Type B pancreatic cell (in vitro differentiated cells): ENCODE results near the gene CFAP251. TPM values are rescaled to one million over a fixed set of nuclear protein-coding genes. Genes with fewer than 3 reads are reported as not detected.

ENCODE experiments used
- DNase-seq: peaks from one replicate; pipeline ENCODE4 v3.0.0; 2021; ENCODE audit warnings: mixed read lengths; ENCODE audit not compliant: unreplicated experiment; ENCODE audit errors: extremely low spot score
- H3K27ac Mint-ChIP-seq: 2 replicates; pipeline ENCODE4 v1.8.0; 2021; ENCODE audit warnings: mild to moderate bottlenecking, mixed read lengths
- H3K27me3 Mint-ChIP-seq: 2 replicates; pipeline ENCODE4 v1.8.0; 2021; ENCODE audit warnings: mixed read lengths
- H3K36me3 Mint-ChIP-seq: 2 replicates; pipeline ENCODE4 v1.8.0; 2021; ENCODE audit warnings: mixed read lengths
- H3K4me1 Mint-ChIP-seq: one replicate; pipeline ENCODE4 v1.8.0; 2021; ENCODE audit warnings: mixed read lengths; ENCODE audit not compliant: unreplicated experiment
- H3K4me3 Mint-ChIP-seq: 2 replicates; pipeline ENCODE4 v1.8.0; 2021; ENCODE audit warnings: mild to moderate bottlenecking, mixed read lengths
- H3K9me3 Mint-ChIP-seq: 2 replicates; pipeline ENCODE4 v1.8.0; 2021; ENCODE audit warnings: mixed read lengths
- total RNA-seq: library from RNA; stranded (reverse); gene quantifications from 2 replicates; pipeline ENCODE4 v1.2.1, GENCODE V29; 2021; ENCODE audit warnings: low replicate concordance
- TF ChIP-seq, protein P1 (sequence below): fragments of 200-600 bp; sonication (generic); conservative IDR thresholded peaks from 2 replicates; pipeline ENCODE4 v1.5.0; 2021; ENCODE audit warnings: antibody characterized with exemption, mild to moderate bottlenecking

Gene CFAP251
- total RNA-seq, 1 donor from 2014 or later: 3.3 TPM

- H3K36me3 Mint-ChIP-seq: peaks cover 3% of the 10 kb centered on the region
- DNase-seq: no peak
- H3K27me3 Mint-ChIP-seq: peaks cover 3% of the 10 kb centered on the region
- H3K27ac Mint-ChIP-seq: no peak overlapping the region
- TF ChIP-seq, protein P1, sequence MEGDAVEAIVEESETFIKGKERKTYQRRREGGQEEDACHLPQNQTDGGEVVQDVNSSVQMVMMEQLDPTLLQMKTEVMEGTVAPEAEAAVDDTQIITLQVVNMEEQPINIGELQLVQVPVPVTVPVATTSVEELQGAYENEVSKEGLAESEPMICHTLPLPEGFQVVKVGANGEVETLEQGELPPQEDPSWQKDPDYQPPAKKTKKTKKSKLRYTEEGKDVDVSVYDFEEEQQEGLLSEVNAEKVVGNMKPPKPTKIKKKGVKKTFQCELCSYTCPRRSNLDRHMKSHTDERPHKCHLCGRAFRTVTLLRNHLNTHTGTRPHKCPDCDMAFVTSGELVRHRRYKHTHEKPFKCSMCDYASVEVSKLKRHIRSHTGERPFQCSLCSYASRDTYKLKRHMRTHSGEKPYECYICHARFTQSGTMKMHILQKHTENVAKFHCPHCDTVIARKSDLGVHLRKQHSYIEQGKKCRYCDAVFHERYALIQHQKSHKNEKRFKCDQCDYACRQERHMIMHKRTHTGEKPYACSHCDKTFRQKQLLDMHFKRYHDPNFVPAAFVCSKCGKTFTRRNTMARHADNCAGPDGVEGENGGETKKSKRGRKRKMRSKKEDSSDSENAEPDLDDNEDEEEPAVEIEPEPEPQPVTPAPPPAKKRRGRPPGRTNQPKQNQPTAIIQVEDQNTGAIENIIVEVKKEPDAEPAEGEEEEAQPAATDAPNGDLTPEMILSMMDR: no peak
- H3K4me3 Mint-ChIP-seq: no peak overlapping the region
- peaks cover 4% of the 10 kb centered on the region for H3K4me1 Mint-ChIP-seq
- peaks cover 3% of the 10 kb centered on the region for H3K9me3 Mint-ChIP-seq
Measured at GRCh38 chr12:121976950-121977349, 58.6 kb downstream of the CFAP251 start.

GRCh38 chr12:121980191-121980891, 61.9 kb downstream of the CFAP251 start:
- Mint-ChIP-seq H3K36me3 (no peaks in the 10 kb centered on the region), H3K4me1 (peaks cover 7% of the 10 kb centered on the region), H3K27me3 (no peaks in the 10 kb centered on the region), H3K9me3 (no peaks in the 10 kb centered on the region), H3K27ac (no peak overlapping the region), H3K4me3 (no peak overlapping the region)
- DNase-seq: no peak
- TF ChIP-seq, protein P1: no peak

DNA sequence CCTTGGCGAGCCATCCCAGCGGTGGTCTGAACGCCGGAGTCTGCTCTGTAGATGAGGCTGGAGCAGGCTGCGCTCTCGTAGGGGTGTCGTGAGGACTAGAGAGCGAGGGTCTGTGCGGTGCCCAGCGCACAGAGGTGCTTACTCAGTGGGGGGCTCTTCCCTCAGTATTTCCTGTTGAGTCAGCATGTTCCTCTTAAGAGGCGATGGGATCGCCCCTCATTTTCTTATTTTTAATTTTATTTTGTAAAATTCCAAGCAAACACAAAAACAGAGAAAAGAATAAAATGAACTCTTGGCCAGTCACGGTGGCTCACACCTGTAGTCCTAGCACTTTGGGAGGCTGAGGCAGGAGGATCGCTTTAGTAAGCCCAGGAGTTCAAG, 62.5 kb downstream of the CFAP251 start:
- Mint-ChIP-seq H3K4me3 (no peak overlapping the region), H3K27me3 (no peaks in the 10 kb centered on the region)

DNA sequence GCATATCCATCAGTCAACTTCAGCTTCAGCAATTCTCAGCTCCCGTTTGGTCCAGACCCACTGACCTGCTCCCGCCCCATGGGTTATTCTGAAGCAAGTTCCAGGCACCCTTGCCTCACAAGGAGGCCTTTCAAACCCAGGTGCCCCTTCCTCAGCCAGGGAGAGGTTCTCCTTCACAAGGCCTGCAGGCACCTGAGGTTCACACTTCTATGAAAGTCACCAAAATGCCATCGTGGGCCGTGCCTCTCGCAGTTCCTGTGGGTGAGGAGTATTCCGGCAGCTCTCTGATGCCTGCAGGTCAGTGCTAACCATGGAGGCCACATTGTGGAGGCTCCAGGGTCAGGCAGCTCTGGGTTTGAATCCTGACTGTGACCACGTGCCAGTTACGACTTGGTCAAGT, 63.1 kb downstream of the CFAP251 start:
- H3K4me3 Mint-ChIP-seq: no peak overlapping the region
- no peaks in the 10 kb centered on the region for H3K27me3 Mint-ChIP-seq
- H3K4me1 Mint-ChIP-seq: peaks cover 7% of the 10 kb centered on the region
- TF ChIP-seq, protein P1: no peak
- DNase-seq: no peak
- no peaks in the 10 kb centered on the region for H3K9me3 Mint-ChIP-seq
- H3K36me3 Mint-ChIP-seq: no peaks in the 10 kb centered on the region
- no peak overlapping the region for H3K27ac Mint-ChIP-seq

More for the DNA sequence above, 62.5 kb downstream of the CFAP251 start:
- TF ChIP-seq, protein P1: no peak
- no peaks in the 10 kb centered on the region for H3K36me3 Mint-ChIP-seq
- no peaks in the 10 kb centered on the region for H3K9me3 Mint-ChIP-seq
- peaks cover 7% of the 10 kb centered on the region for H3K4me1 Mint-ChIP-seq
- no peak overlapping the region for H3K27ac Mint-ChIP-seq
- DNase-seq: no peak

GRCh38 chr12:121982950-121983349, 64.6 kb downstream of the CFAP251 start:
- Mint-ChIP-seq H3K4me3 (no peak overlapping the region), H3K27me3 (no peaks in the 10 kb centered on the region)

More at GRCh38 chr12:121982950-121983349, 64.6 kb downstream of the CFAP251 start:
- Mint-ChIP-seq H3K27ac (no peak overlapping the region), H3K4me1 (peaks cover 7% of the 10 kb centered on the region), H3K36me3 (no peaks in the 10 kb centered on the region), H3K9me3 (no peaks in the 10 kb centered on the region)
- DNase-seq: no peak
- TF ChIP-seq, protein P1: no peak
